Placental epithelial cell (primary cell): ENCODE data around the gene CLN5. TPM values are rescaled to one million over a fixed set of nuclear protein-coding genes. Genes with fewer than 3 reads are reported as not detected.

Source experiments
- total RNA-seq: library from RNA; depleted of rRNA; stranded (reverse); fragments of >200 nt; gene quantifications from 2 replicates; pipeline ENCODE4 v1.2.3, GENCODE V29; 2012

Gene CLN5
- total RNA-seq = 33.0 and 38.5 TPM in 2 replicates

DNA sequence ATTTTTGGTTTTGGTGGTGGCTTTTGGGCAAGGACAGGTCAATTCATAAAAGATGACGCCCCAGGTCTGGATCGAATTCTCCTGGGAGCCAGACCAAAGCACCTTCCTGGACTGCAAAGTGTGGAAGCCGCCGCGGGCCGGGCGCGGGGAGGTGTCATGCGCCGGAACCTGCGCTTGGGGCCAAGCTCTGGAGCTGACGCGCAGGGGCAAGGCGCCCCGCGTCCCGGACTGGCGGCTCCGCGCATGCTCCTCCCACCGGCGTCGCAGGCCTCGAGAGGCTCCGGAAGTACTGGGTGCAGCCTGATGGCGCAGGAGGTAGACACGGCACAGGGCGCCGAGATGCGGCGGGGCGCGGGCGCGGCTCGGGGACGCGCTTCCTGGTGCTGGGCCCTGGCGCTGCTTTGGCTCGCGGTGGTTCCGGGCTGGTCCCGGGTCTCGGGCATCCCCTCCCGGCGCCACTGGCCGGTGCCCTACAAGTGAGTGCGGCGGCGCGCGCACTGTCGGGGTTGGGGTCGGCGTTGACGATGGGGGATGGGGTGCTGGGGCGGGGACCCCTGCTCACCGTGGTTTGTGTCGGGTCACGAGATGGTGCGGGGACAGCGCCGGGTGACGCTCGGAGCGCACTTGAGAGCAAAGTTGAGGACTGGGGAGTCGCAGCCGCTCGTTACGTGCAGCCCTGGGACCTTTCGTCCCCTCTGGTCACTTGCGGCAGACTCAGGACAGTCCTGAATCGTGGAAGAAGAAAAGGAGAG is at the start of gene CLN5:
Gene CLN5, plus strand, starts transcription at position 286 of the 752 bp plus-strand sequence. Its CDS starts 18 bp downstream, at position 304.

GRCh38 chr13:76948149-76948548 is 43.7 kb upstream of the CLN5 start, which contains the start of gene ACOD1:
ACOD1 (plus strand) TSS chr13:76948511; CDS start chr13:76948559, 48 bp downstream.

GRCh38 chr13:77026861-77027621 is 35.2 kb downstream of the CLN5 start, which contains the start of gene FBXL3:
FBXL3 (minus strand) TSS chr13:77027159; CDS start chr13:77021860, 5,299 bp downstream.

Other genes starting within 250 kb of the CLN5 start
- 13.3 and 22.1 TPM in 2 replicates for gene KCTD12, start 105.7 kb upstream of the CLN5 start, total RNA-seq
- gene ACOD1, start 43.6 kb upstream of the CLN5 start, total RNA-seq = not detected in 2 replicates
- 93.8 and 111 TPM in 2 replicates for gene FBXL3, start 35.1 kb downstream of the CLN5 start, total RNA-seq